A549 (cell line): ENCODE measurements around the gene WRNIP1. TPM values are rescaled to one million over a fixed set of nuclear protein-coding genes. Genes with fewer than 3 reads are reported as not detected.

ENCODE experiments used
- ATAC-seq, 2 experiments: fragments of 200-7000 bp in 1 of 2; fragments of >200 bp in 1 of 2; cut with Nextera tagmentation in 1 of 2; cut with Tn5 transposase in 1 of 2; 3 replicates each; pipeline versions ENCODE4 v1.8.0 to v1.9.1; 2018 to 2020; ENCODE audit warnings: mild to moderate bottlenecking in 1 of 2, moderate library complexity in 1 of 2
- CTCF ChIA-PET: fragments of 300-600 bp; sonication (Branson Sonifier 250); formaldehyde crosslinking; extraction: SDS; loops from one replicate; lab custom pipeline; 2021; ENCODE audit warnings: antibody characterized with exemption, inconsistent platforms; lab: Yijun Ruan, JAX
- POLR2A ChIA-PET: fragments of 350-600 bp; formaldehyde crosslinking; extraction: SDS; loops from one replicate; lab custom pipeline; 2021; ENCODE audit warnings: antibody characterized with exemption, inconsistent platforms; lab: Yijun Ruan, JAX
- DNase-seq, 2 experiments: peaks; one replicate each; pipeline versions ENCODE4 v3.0.0 to v3.0.0-alpha.2; 2011 to 2016; ENCODE audit warnings: low read depth in 1 of 2, low spot score in 1 of 2
- FAIRE-seq: peaks from 2 replicates; lab custom pipeline; 2011; peaks lifted over from hg19 to GRCh38; lab: Jason Lieb, UNC
- H3K27ac ChIP-seq, 2 experiments: fragments of >200 bp; sonication (Bioruptor Twin); formaldehyde crosslinking; 3 replicates each; pipeline ENCODE4 v1.5.1; 2016 to 2017
- H3K4me1 ChIP-seq: fragments of >200 bp; sonication (Bioruptor Twin); formaldehyde crosslinking; 3 replicates; pipeline ENCODE4 v1.6.1; 2016
- H3K4me2 ChIP-seq: fragments of >200 bp; sonication (Bioruptor Twin); formaldehyde crosslinking; 3 replicates; pipeline ENCODE4 v1.6.1; 2016
- H3K4me3 ChIP-seq: fragments of >200 bp; sonication (Bioruptor Twin); formaldehyde crosslinking; 3 replicates; pipeline ENCODE4 v1.5.1; 2016
- H3K9me3 ChIP-seq: fragments of >200 bp; sonication (Bioruptor Twin); formaldehyde crosslinking; 3 replicates; pipeline ENCODE4 v1.6.1; 2016
- CBX8 ChIP-seq: fragments of 200-600 bp; sonication (generic); IDR thresholded peaks from 2 replicates; pipeline ENCODE4 v1.6.1; 2016
- CEBPB ChIP-seq, 2 experiments: fragments of >200 bp in 1 of 2; sonication (Bioruptor Twin) in 1 of 2; formaldehyde crosslinking in 1 of 2; IDR thresholded peaks; 2 replicates each; pipeline ENCODE4 v1.6.1; 2012 to 2016
- CTCF ChIP-seq: fragments of >200 bp; sonication (Bioruptor Twin); formaldehyde crosslinking; IDR thresholded peaks from 3 replicates; pipeline ENCODE4 v1.5.1; 2016
- E2F6 ChIP-seq: IDR thresholded peaks from 2 replicates; pipeline ENCODE4 v1.6.1; 2012; ENCODE audit warnings: low read depth, borderline replicate concordance
- EP300 ChIP-seq, 2 experiments: fragments of >200 bp; sonication (Bioruptor Twin); formaldehyde crosslinking; IDR thresholded peaks; 2 replicates in 1 of 2; 3 replicates in 1 of 2; pipeline ENCODE4 v1.6.1; 2016 to 2017
- ESRRA ChIP-seq: fragments of 150-350 bp; IDR thresholded peaks from 2 replicates; pipeline ENCODE4 v1.6.1; 2014; ENCODE audit warnings: mild to moderate bottlenecking, low read length, borderline replicate concordance
- FOSL2 ChIP-seq, 2 experiments: fragments of 450-650 bp in 1 of 2; fragments of >200 bp in 1 of 2; sonication (Bioruptor Twin) in 1 of 2; formaldehyde crosslinking; IDR thresholded peaks; 2 replicates each; pipeline versions ENCODE4 v1.5.0 to v1.6.1; 2016 to 2020; ENCODE audit warnings: mild to moderate bottlenecking in 1 of 2, moderate library complexity in 1 of 2
- HEYL ChIP-seq: fragments of 250-450 bp; sonication (Bioruptor Pico); IDR thresholded peaks from 2 replicates; pipeline ENCODE4 v1.8.0; 2021; ENCODE audit warnings: mild to moderate bottlenecking, moderate library complexity
- HOXA7 ChIP-seq: fragments of 250-450 bp; sonication (Bioruptor Pico); IDR thresholded peaks from 2 replicates; pipeline ENCODE4 v1.5.0; 2020; ENCODE audit warnings: mild to moderate bottlenecking, moderate library complexity
- HOXB13 ChIP-seq: fragments of 250-450 bp; sonication (Bioruptor Pico); IDR thresholded peaks from 2 replicates; pipeline ENCODE4 v1.5.0; 2020; ENCODE audit warnings: low read depth, mild to moderate bottlenecking, moderate library complexity
- KDM5A ChIP-seq: fragments of 200-600 bp; sonication (generic); IDR thresholded peaks from 2 replicates; pipeline ENCODE4 v1.6.1; 2016; ENCODE audit warnings: antibody characterized with exemption, mild to moderate bottlenecking
- MAFK ChIP-seq: fragments of 450-650 bp; IDR thresholded peaks from 2 replicates; pipeline ENCODE4 v1.6.1; 2014; ENCODE audit not compliant: partially characterized antibody
- MAX ChIP-seq: IDR thresholded peaks from 2 replicates; pipeline ENCODE4 v1.6.1; 2012
- MAZ ChIP-seq: fragments of 150-350 bp; IDR thresholded peaks from 2 replicates; pipeline ENCODE4 v1.6.1; 2014; ENCODE audit warnings: antibody characterized with exemption, low read depth, low read length, borderline replicate concordance
- MYC ChIP-seq: IDR thresholded peaks from 2 replicates; pipeline ENCODE4 v1.6.1; 2012; ENCODE audit warnings: mild to moderate bottlenecking, inconsistent platforms, low read length, improper control_type of control experiment, borderline replicate concordance
- POLR2AphosphoS2 ChIP-seq: conservative IDR thresholded peaks from 2 replicates; pipeline ENCODE4 v1.6.1; 2012; ENCODE audit warnings: low read length, improper control_type of control experiment, inconsistent platforms
- RAD21 ChIP-seq, 2 experiments: fragments of >200 bp in 1 of 2; sonication (Bioruptor Twin) in 1 of 2; formaldehyde crosslinking in 1 of 2; IDR thresholded peaks in 1 of 2; conservative IDR thresholded peaks in 1 of 2; 2 replicates in 1 of 2; 3 replicates in 1 of 2; pipeline ENCODE4 v1.6.1; 2012 to 2018; ENCODE audit warnings: inconsistent platforms in 1 of 2
- RCOR1 ChIP-seq: fragments of 150-350 bp; IDR thresholded peaks from 2 replicates; pipeline ENCODE4 v1.6.1; 2014; ENCODE audit warnings: antibody characterized with exemption, low read length, low read depth
- REST ChIP-seq: fragments of 200-600 bp; sonication (generic); IDR thresholded peaks from 2 replicates; pipeline ENCODE4 v1.6.1; 2016; ENCODE audit warnings: antibody characterized with exemption, mild to moderate bottlenecking, moderate library complexity
- SMC3 ChIP-seq: fragments of >200 bp; sonication (Bioruptor Twin); formaldehyde crosslinking; IDR thresholded peaks from 3 replicates; pipeline ENCODE4 v1.6.1; 2018; ENCODE audit warnings: inconsistent platforms
- TFCP2L1 ChIP-seq: fragments of 250-450 bp; sonication (Bioruptor Pico); IDR thresholded peaks from 2 replicates; pipeline ENCODE4 v1.5.0; 2021; ENCODE audit warnings: mild to moderate bottlenecking
- TP53 ChIP-seq: fragments of 250-450 bp; sonication (Bioruptor Pico); IDR thresholded peaks from 2 replicates; pipeline ENCODE4 v1.5.0; 2021; ENCODE audit warnings: mild to moderate bottlenecking, moderate library complexity
- ZNF302 ChIP-seq: fragments of 250-450 bp; sonication (Bioruptor Pico); IDR thresholded peaks from 2 replicates; pipeline ENCODE4 v1.9.0; 2021; ENCODE audit warnings: inconsistent platforms, mild to moderate bottlenecking, moderate library complexity
- WGBS: methylation state at CpG from one replicate; pipeline ENCODE4 v1.1.6; 2017; ENCODE audit errors: missing lambda C conversion rate; 5-methylcytosine and 5-hydroxymethylcytosine counted together
- polyA plus RNA-seq, 4 experiments: library from polyadenylated mRNA; depleted of rRNA in 3 of 4; stranded (reverse); fragments of >200 nt; fragmentation: RNase III in 1 of 4; extraction: RNeasy Plus Mini Kit Qiagen cat#74134 plus additional on column Dnase treatment in 1 of 4; gene quantifications; 2 replicates in 3 of 4; 3 replicates in 1 of 4; pipeline ENCODE4 v1.2.3, GENCODE V29; 2011 to 2017

Gene WRNIP1
- polyA plus RNA-seq, 2 of the 4 experiments (the other 2 are of a cell fraction), result 27.7 to 32.2 TPM

GRCh38 chr6:2746557-2747061 lies 18.6 kb upstream of the WRNIP1 start:
- Histone ChIP-seq H3K9me3 (no peaks in the 10 kb centered on the region), H3K4me2 (no peak overlapping the region), H3K4me1 (no peaks in the 10 kb centered on the region), H3K27ac (no peak overlapping the region), H3K4me3 (no peak overlapping the region)
- WGBS, result 66% methylated on average over 7 of the region's 7 CpGs
- ATAC-seq, result no peak
- POLR2A ChIA-PET, result no interaction called here
- FAIRE-seq, result no peak
- DNase-seq, result no peak
- CTCF ChIA-PET, result interaction anchor here (1.0 to 3.7 kb wide), 3 partner anchors 8 to 1151 kb away, joined by 3 to 15 read pairs (median 14); no protein-coding TSS in a partner anchor
- TF ChIP-seq CBX8 (no peak), ESRRA (no peak), CEBPB (IDR thresholded peaks at IDR 0.05) (no peak), HOXA7 (CRISPR knock-in tag) (no peak), FOSL2 (IDR thresholded peaks at IDR 0.05) (no peak), FOSL2 (CRISPR knock-in tag; IDR thresholded peaks at IDR 0.05) (no peak)
- TF ChIP-seq, all 56 proteins: peak for 0

- ATAC-seq (no peak), DNase-seq (no peak), FAIRE-seq (no peak)
- H3K27ac ChIP-seq, result no peak overlapping the region
- TF ChIP-seq TP53 (CRISPR knock-in tag) (no peak), MAZ (no peak), ZNF302 (no peak), FOSL2 (IDR thresholded peaks at IDR 0.05) (no peak), FOSL2 (CRISPR knock-in tag; IDR thresholded peaks at IDR 0.05) (no peak), HOXB13 (CRISPR knock-in tag) (no peak), KDM5A (no peak), TFCP2L1 (CRISPR knock-in tag) (no peak), MYC (no peak), E2F6 (no peak), POLR2AphosphoS2 (no peak), RCOR1 (no peak), HEYL (no peak)
- WGBS, result 80% methylated on average over 8 of the region's 8 CpGs
- H3K9me3 ChIP-seq, result no peaks in the 10 kb centered on the region
- no peak overlapping the region for H3K4me2 ChIP-seq
- CTCF ChIA-PET, result interaction anchor here (3.1 to 4.4 kb wide), 3 partner anchors 8 to 1152 kb away, joined by 28 to 65 read pairs (median 32); no protein-coding TSS in a partner anchor
- no peaks in the 10 kb centered on the region for H3K4me1 ChIP-seq
- no peak overlapping the region for H3K4me3 ChIP-seq
- POLR2A ChIA-PET, result no interaction called here
Observed at GRCh38 chr6:2748183-2748582, 17.0 kb upstream of the WRNIP1 start.

GRCh38 chr6:2749969-2750600 lies 15.1 kb upstream of the WRNIP1 start:
- DNase-seq, result peak; percentile 32 to 50
- Histone ChIP-seq H3K4me1 (no peaks in the 10 kb centered on the region), H3K4me3 (no peak overlapping the region), H3K4me2 (peak overlapping the region; percentile 52), H3K27ac (no peak overlapping the region), H3K9me3 (no peaks in the 10 kb centered on the region)
- TF ChIP-seq MAX, result 0 out of 2 replicates have a peak, but pooled peaks have one; percentile 27
- peak; percentile 58 for TF ChIP-seq SMC3
- TF ChIP-seq RAD21 (conservative IDR thresholded peaks at IDR 0.05 in 1 of 2, IDR thresholded peaks at IDR 0.05 in 1 of 2), result peak; percentile 36 to 38; a peak in 3 of 5 replicates
- no peak for TF ChIP-seq REST
- TF ChIP-seq EP300 (IDR thresholded peaks at IDR 0.05), result no peak
- peak; percentile 78 for TF ChIP-seq CTCF
- TF ChIP-seq MAFK, result no peak
- POLR2A ChIA-PET, result interaction anchor here (1.8 kb wide), 1 partner anchor 14 kb away, joined by 6 read pairs; no protein-coding TSS in a partner anchor
- CTCF ChIA-PET, result interaction anchor here (0.7 to 4.4 kb wide), 22 partner anchors 9 to 1217 kb away, joined by 3 to 65 read pairs (median 4); partner anchors contain the start of gene WRNIP1
- FAIRE-seq, result no peak
- ATAC-seq, result peak; percentile 50 to 66; a peak in 5 of 6 replicates
- WGBS, result 12% methylated on average over 11 of the region's 11 CpGs
